Liver (tissue), 3 donors: ENCODE data around the gene CSF3R.
"Not testable (repeated sequence)": the region's sequence is repeated elsewhere in the genome, so short reads cannot be mapped to it uniquely, and the experiment has no call there.

Source experiments
- ATF3 ChIP-seq: IDR thresholded peaks from 2 replicates; pipeline ENCODE4 v1.6.1; 2016; ENCODE audit warnings: antibody characterized with exemption
- EGR1 ChIP-seq, 2 donors: IDR thresholded peaks; 2 replicates each; pipeline ENCODE4 v1.6.1; 2016 to 2018; ENCODE audit warnings: antibody characterized with exemption in 2 of 2, low read depth in 2 of 2
- FOXA1 ChIP-seq: IDR thresholded peaks from 2 replicates; pipeline ENCODE4 v1.6.1; 2016; ENCODE audit warnings: antibody characterized with exemption
- GABPA ChIP-seq, 2 donors: IDR thresholded peaks in 1 of 2; conservative IDR thresholded peaks in 1 of 2; 2 replicates each; pipeline ENCODE4 v1.6.1; 2016; ENCODE audit warnings: antibody characterized with exemption in 2 of 2, mild to moderate bottlenecking in 1 of 2, moderate library complexity in 1 of 2
- JUND ChIP-seq, 2 donors: IDR thresholded peaks; 2 replicates each; pipeline ENCODE4 v1.6.1; 2016; ENCODE audit warnings: antibody characterized with exemption in 2 of 2
- MAX ChIP-seq: IDR thresholded peaks from 2 replicates; pipeline ENCODE4 v1.6.1; 2016; ENCODE audit warnings: antibody characterized with exemption
- RAD21 ChIP-seq, 2 donors: IDR thresholded peaks; 2 replicates each; pipeline ENCODE4 v1.6.1; 2016; ENCODE audit warnings: antibody characterized with exemption in 2 of 2, mild to moderate bottlenecking in 2 of 2
- REST ChIP-seq: IDR thresholded peaks from 2 replicates; pipeline ENCODE4 v1.6.1; 2016; ENCODE audit warnings: antibody characterized with exemption, mild to moderate bottlenecking
- RXRA ChIP-seq, 2 donors: IDR thresholded peaks; 2 replicates each; pipeline ENCODE4 v1.6.1; 2017 to 2018; ENCODE audit warnings: antibody characterized with exemption in 2 of 2, mild to moderate bottlenecking in 1 of 2
- SP1 ChIP-seq: IDR thresholded peaks from 2 replicates; pipeline ENCODE4 v1.6.1; 2018; ENCODE audit warnings: antibody characterized with exemption, mild to moderate bottlenecking
- TAF1 ChIP-seq: conservative IDR thresholded peaks from 2 replicates; pipeline ENCODE4 v1.6.1; 2016; ENCODE audit warnings: antibody characterized with exemption, mild to moderate bottlenecking
- YY1 ChIP-seq: IDR thresholded peaks from 2 replicates; pipeline ENCODE4 v1.6.1; 2016; ENCODE audit warnings: antibody characterized with exemption, mild to moderate bottlenecking
- ZBTB33 ChIP-seq: IDR thresholded peaks from 2 replicates; pipeline ENCODE4 v1.6.1; 2016; ENCODE audit warnings: antibody characterized with exemption
- TF ChIP-seq, protein P1 (sequence below): fragments of 150-350 bp; IDR thresholded peaks from 2 replicates; pipeline ENCODE4 v1.5.1; 2017; ENCODE audit warnings: improper control_type of control experiment, low read depth, low read length; ENCODE audit not compliant: missing input control
- donor health status: healthy.
- donor health status: healthy.

DNA sequence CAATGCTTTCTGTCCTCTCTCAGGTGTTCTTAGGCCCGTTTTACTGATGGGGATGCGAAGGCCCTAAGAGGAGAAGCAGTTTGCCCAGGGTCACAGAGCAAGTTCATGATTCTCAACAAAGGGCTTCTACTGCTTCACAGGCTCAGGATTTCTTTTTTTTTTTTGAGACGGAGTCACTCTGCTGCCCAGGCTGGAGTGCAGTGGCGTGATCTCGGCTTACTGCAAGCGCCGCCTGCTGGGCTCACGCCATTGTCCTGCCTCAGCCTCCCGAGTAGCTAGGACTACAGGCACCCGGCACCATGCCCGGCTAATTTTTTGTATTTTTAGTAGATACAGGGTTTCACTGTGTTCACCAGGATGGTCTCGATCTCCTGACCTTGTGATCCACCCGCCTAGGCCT, 5.1 kb downstream of the CSF3R start:
- TF ChIP-seq REST; EGR1 (IDR thresholded peaks at IDR 0.05; ENCODE audit: low read depth in 2 of 2); SP1; RXRA (IDR thresholded peaks at IDR 0.05); RAD21 (IDR thresholded peaks at IDR 0.05); YY1; ATF3; GABPA (IDR thresholded peaks at IDR 0.05 in 1 of 2, conservative IDR thresholded peaks at IDR 0.05 in 1 of 2); TAF1; MAX; FOXA1; ZBTB33; JUND (IDR thresholded peaks at IDR 0.05): not testable (repeated sequence)
- TF ChIP-seq, protein P1, sequence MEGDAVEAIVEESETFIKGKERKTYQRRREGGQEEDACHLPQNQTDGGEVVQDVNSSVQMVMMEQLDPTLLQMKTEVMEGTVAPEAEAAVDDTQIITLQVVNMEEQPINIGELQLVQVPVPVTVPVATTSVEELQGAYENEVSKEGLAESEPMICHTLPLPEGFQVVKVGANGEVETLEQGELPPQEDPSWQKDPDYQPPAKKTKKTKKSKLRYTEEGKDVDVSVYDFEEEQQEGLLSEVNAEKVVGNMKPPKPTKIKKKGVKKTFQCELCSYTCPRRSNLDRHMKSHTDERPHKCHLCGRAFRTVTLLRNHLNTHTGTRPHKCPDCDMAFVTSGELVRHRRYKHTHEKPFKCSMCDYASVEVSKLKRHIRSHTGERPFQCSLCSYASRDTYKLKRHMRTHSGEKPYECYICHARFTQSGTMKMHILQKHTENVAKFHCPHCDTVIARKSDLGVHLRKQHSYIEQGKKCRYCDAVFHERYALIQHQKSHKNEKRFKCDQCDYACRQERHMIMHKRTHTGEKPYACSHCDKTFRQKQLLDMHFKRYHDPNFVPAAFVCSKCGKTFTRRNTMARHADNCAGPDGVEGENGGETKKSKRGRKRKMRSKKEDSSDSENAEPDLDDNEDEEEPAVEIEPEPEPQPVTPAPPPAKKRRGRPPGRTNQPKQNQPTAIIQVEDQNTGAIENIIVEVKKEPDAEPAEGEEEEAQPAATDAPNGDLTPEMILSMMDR: not testable (repeated sequence)
